GM21367 (cell line): ENCODE measurements around the gene HABP4.

Experiments
- ATAC-seq: cut with Tn5 transposase; IDR thresholded peaks from one replicate; pipeline ENCODE4 v1.9.1; 2021; ENCODE audit not compliant: unreplicated experiment

Gene HABP4, protein sequence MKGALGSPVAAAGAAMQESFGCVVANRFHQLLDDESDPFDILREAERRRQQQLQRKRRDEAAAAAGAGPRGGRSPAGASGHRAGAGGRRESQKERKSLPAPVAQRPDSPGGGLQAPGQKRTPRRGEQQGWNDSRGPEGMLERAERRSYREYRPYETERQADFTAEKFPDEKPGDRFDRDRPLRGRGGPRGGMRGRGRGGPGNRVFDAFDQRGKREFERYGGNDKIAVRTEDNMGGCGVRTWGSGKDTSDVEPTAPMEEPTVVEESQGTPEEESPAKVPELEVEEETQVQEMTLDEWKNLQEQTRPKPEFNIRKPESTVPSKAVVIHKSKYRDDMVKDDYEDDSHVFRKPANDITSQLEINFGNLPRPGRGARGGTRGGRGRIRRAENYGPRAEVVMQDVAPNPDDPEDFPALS

DNA sequence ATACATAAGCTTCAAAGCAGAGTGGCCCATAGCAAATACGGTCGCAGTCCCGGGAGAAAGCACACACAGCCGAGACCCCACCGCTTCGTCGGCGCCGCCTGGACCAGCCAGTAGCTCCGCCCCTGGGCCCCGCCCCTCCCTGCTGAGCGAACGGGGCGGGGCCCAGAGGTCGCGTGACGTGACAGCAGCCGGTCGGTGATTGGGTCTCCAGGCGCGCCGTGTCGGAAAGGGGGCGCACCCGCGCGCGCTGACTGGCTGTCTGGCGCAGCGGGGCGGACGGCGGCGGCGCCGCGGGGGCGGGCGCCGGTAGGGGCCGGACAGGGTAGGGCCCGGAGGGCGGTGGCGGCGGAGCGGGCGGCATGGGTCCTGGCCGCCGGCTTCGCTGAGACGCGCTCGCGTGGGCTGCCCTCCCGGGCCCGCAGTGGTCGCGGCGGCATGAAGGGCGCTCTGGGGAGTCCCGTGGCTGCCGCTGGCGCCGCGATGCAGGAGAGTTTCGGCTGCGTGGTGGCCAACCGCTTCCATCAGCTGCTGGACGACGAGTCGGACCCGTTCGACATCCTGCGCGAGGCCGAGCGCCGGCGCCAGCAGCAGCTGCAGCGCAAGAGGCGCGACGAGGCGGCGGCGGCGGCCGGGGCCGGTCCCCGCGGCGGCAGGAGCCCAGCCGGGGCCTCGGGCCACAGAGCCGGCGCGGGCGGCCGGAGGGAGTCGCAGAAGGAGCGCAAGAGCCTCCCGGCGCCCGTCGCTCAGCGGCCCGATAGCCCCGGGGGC is at the start of gene HABP4:
HABP4 (plus strand) TSS at position 325 of the 768 bp plus-strand sequence; CDS start at position 436, 111 bp downstream.
- ATAC-seq, result peak; percentile 91

DNA sequence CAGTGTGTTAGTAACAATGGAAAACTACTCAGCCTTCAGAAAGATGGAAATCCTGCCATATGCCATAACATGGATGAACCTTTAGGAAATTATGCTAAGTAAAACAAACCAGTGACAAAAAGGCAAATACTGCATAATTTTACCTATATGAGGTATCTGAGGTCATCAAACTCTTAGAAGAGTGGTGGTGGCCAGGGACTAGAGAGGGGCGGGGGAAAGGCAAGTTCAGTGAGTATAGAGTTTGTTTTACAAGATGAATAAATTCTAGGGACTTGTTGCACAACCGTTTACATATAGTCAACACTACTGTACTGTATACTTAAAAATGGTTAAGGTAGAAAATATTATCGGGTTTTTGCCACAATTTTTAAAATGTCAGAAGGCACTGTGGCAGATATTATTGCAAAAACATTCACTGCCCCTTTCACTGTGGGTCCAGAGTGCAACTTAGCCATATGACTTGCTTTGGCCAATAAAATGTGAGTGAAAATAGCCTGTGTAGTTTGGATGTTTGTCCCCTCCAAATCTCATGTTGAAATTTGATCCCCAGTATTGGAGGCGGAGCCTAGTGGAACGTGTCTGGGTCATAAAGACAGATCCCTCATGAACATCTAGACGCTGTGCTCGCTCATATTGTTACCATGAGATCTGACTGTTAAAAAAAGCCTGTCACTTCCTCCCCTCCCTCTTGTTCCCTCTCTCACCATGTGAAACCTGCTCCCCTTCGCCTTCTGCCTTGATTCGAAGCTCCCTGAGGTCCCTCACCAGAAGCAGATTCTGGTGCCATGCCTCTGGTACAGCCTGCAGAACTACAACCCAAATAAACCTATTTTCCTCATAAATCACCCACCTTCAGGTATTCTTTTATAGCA is 41.3 kb upstream of the HABP4 start:
- ATAC-seq, result no peak

DNA sequence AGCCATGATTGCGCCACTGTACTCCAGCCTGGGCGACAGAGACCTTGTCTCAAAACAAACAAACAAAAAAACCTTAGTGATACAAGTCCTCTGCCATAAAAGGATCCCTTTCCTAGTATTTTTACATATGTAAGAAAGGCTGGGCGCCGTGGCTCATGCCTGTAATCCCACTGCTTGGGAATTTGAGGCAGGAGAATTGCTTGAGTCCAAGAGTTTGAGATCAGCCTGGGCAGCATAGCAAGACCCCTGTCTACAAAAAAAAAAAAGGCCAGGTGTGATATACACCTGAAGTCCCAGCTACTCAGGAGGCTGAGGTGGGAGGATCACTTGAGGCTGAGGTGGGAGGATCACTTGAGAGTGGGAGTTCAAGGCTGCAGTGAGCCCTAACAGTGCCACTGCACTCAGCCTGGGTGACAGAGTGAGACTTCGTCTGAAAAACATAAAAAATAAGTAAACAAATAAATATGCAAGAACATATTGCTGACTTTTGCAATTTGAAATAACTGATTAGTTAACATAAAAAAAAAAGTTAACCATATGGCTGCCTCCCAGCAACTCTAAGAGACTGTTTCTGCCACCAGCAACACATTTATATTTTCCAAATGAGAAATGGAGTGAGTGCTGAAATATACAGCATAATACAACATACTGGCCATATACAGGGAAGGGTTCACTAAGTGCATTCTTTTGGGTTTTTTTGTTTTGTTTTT is 38.7 kb upstream of the HABP4 start:
- no peak for ATAC-seq

DNA sequence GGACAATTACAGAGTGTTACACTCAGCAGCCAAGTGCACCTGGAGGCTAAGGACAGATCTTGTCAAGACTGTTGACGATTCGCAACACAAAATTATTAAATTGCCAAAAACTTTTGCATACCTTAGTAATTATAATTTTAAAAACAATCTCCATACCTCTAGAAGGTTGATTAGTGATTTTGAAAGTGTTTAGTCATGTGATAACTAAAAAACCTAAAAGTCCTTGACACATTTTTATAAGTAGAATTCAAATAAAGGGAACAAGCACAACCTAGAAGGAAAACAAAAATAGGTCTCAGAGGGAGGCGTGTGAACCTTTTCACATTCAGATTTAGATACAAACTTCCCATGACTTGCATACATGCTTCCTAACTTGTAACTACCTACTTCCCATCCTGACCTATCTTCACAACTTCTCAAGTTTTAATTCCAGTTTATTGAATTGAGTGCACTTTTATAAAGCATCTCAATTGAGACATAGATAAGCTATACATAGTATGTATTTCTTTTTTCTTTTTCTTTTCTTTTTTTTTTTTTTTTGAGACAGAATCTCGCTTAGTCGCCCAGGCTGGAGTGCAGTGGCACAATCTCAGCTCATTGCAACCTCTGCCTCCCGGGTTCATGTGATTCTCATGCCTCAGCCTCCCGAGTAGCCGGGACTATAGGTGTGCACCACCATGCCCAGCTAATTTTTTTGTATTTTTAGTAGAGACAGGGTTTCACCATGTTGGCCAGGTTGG is 37.6 kb upstream of the HABP4 start:
- ATAC-seq, result no peak

DNA sequence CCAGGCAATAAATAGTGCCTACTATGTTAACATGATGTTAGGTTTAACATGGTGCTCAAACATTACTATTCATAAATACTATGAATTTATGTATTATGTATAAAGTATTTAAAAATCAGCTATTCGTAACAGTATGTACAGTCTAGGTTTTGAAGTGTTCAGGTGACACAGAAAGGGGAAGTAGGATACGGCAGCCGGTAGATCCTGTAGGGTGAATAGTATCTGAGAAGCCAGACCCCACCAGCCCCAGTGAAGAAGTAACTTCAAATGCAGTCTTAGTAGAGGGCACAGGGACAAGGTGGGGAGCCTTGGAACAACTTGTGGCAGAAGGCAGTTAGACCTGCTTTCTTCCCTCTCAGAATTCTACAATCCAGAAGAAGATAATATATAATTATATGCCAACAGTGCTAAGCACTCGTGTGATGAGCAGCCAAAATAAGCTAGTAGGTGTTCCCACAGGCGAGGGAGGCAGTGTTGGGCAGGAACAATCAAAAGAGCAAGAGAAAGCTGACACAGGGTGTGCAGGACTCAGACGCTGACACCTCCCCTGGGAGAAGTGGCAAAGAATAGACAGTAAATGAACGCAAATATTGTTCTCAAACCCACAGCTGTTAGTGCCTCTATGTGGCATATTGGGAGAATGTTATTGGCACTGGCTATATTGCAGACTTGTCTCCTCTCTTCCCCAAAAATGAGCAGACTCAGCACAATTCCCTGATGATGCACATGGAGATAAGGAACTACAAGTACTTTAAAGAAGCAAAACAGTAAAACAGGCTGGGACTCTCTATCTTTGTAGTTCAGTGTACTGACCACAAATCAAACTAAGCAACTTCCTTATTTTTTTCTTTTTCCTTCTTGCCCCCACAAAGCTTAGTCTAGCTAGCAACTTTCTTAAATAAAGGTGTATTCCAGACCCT is 36.4 kb upstream of the HABP4 start:
- ATAC-seq, result peak; percentile 20

DNA sequence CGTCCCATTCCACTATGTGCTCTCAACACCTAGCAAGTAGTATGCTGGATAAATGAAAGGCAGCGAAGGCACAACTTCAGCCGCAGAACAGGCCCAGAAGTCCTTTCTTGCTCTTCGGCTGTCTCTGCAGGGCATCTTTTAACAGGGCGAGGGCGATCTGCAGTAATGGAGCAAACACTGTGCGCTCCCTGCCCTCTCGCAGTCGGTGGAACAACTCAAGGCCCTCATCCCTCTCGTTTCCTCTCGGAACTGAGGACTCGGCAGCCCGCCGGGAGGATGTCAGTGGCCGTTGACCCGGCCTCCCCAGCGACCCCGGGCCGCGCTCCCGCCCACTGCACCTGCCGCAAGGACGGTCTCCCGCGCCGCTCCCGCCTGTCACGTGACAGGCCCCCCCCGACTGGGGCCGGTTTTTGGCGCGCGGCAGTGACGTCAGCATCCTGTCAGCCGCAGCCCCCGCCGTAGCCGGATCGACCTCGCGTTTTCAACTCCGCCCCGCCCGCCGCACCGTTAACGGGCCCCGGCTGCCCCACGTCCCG is 32.9 kb upstream of the HABP4 start:
- ATAC-seq, result peak; percentile 13

DNA sequence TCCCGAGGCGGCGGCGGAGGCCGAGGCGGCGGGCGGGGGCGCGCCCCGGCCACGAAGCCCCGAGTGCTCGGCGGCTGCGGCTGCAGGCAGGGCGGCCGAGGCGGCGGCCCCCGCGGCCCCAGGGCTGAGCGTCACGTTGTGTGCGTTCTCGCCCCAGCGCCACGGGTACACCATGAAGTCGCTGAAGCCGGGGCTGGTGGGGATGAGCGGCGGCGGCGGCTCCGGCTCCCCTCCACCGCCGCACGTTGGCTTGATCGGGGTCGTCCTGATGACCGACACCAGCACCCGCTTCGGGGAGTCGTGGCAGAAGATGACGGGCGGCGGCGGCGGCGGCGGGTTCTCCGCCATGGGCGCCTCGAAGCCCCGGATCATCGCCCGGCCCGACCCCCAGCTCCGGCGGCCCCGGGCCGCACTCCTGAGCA is 32.3 kb upstream of the HABP4 start:
- ATAC-seq, result no peak

DNA sequence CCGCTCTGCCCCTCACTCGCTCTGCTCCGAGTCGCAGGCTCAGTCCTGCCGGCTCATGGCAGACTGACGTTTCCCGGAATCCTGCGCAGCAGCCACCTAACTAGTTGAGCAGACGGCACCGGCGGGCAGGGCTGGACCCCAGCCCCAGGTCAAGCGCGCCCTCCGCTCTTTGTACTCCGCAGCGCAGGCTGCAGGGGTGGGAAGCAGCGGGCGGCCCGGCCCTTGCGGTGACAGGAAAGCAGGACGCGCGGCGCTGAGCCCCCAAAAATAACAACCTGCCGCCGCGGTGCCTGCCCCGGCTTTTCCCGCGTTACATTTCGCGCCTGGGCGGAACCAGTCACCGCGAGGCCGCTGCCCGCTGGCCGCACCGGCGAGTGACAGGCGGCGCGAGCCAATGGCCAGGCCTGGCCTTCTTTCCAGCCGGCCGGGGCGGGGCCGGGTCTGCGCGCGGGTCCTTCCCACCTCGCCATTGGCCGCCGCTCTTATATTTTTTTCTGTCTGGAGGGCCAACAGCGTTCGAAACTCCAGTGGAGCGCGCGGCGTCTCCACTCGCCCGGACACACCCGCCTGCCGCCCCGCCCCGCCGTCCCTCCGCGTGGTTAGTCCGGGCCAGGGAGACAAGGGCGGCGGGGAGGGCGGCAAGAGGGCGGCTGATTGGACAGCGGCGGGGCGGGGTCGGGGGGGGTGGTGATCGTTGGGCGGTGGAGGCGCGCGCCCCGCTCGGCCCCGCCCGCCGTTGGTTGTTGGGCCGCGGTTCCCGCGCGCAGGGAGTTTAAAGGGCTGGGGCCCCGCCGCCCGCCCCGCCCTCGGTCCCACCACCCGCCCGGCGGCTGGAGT is 31.7 kb upstream of the HABP4 start, which contains the start of gene ZNF367:
ZNF367 (minus strand) TSS at position 288 of the 837 bp plus-strand sequence. CDS start 338 bp downstream, outside the sequence.
- peak; percentile 49 for ATAC-seq

DNA sequence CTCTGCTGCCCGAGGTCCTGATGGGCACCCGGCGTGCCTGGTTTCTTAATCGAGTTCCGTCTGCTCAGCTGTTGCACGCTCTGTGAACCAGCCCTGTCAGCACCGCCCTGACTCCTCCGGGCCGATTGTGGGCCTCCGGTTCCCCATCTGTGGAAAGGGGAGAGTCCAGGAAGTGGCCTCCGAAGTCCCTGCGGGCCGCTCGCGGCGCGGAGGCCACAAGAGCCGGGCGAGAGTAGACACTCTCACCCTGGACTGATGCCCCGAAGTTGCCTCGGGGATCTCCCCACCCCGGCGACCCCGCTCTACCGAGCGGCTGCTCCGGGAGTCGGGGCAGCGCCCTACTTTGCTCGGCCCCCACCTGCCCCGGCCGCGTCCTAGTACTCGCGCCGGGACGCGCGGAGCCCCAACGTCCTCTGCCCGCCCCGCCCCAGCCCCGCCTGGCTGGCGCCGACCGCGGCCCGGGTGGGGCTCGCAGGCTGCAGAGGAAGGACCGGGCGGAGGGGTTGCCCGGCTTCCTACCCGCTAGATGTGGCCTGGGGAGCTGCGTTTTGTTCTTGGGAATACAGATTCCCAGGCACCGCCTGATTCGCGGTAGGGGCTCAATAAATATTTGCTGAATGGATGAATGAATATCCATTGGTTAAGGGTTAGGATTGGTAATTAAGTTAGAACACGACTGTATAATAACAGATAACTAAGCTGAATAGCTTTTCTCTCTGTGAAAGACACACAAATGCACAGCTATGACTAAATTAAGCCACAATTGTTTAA is 30.9 kb upstream of the HABP4 start:
- ATAC-seq, result peak; percentile 28

DNA sequence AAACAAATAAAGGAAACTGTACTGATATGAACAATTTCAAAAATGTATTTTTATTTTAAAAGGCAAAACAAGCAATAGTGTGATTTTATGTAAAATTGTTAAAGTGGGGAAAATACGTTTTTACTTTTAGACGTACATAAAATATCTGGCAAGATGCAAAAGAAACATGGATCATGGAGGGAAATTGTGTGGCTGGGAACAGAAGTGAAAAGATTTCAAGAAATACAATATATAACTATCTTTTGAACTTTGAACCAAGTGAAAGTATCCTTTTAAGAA is 30.3 kb upstream of the HABP4 start:
- no peak for ATAC-seq

DNA sequence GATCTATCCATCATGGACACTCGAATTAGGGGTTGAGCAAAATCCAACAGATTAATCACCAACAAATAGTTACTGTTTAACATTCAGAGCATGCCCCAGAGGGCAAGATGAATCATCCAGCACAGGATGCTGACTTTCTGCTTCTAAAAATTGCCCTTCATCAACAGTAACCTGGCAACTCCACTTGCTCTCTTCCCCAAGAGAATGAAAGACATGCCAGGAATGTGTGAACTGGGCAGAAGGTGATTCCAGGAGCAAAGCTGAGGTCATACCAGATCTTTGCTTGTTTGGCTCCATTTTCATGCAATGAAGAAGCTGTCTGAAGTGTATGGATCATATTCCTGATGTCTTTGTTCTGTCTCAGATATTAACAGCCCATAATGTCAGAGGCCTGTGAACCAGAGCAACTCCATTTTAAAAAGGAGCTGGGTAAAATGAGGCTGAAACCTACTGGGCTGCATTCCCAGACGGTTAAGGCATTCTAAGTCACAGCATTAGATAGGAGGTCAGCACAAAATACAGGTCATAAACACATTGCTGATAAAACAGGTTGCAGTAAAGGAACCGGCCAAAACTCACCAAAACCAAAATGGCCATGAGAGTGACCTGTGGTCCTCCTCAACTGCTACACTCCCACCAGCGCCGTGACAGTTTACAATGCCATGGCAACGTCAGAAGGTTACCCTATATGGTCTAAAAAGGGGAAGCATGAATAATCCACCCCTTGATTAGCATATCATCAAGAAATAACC is 29.3 kb upstream of the HABP4 start:
- ATAC-seq, result no peak

DNA sequence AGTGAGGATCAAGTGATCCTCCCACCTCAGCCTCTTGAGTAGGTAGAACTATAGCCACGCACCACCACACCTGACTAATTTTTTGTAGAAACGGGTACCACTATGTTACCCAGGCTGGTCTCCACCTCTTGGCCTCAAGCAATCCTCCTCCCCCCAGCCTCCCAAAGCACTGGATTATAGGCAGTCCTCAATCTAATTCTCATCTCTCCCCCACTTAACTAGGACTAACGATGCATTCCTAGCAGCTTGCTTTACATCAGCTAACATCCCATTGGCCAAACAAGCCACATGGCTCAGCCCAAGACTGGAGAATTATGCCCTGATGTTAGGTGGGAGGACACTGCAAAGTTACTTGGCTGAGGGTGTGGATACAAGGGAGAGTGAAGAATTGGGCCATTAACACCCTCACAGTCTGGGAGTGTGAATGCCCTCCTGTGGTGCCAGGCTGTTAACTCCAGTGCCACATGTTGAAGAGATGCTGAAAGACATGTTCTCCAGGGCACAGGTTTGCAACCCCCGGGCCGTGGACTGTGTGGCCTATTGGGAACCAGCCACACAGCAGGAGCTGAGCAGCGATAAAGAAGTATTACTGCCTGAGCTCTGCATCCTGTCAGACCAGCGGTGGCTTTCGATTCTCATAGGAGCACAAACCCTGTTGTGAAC is 26.5 kb upstream of the HABP4 start:
- no peak for ATAC-seq

DNA sequence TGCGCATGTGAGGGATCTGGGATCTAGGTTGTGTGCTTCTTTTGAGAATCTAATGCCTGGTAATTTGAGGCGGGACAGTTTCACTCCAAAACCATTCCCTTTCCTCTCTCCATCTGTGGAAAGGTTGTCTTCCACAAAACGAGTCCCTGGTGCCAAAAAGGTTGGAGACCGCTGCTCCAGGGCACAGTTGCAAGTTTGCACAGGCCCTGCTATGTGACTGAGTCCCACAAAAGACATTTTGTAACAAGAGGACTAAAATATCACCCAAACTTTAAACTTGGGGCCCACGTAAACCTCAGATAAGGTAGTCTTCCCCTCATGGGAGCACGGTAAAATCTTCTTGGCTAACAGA is 26.0 kb upstream of the HABP4 start:
- ATAC-seq, result no peak

DNA sequence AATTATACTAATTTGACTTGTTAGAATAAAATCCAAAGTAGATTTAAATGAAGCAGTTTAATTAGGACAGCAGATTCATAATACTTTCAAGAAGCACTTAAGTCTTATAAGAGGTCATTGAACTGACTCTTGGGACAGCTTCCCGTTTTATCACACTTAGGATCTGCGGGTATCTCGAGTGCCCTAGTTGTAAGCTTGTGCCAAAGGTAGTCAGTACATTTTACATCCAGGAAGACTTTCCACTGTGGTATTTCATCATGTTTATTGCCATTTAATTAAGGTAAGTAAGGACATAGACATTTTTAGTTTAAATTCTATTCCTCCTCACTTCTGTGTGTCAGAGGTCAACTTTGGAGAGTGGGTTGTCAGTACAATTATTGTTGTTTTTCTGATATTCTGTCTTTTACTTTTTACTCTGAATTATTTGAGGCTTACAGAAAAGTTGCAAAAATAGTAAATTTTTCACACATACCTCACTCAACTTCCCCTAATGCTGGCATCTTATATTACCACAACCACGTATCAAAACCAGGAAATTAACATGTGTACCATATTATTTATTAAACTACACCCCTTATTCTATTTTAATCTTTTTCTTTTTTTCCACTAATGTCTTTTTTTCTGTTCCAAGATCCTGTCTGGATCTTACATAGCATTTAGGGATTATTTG is 24.3 kb upstream of the HABP4 start:
- ATAC-seq, result no peak

DNA sequence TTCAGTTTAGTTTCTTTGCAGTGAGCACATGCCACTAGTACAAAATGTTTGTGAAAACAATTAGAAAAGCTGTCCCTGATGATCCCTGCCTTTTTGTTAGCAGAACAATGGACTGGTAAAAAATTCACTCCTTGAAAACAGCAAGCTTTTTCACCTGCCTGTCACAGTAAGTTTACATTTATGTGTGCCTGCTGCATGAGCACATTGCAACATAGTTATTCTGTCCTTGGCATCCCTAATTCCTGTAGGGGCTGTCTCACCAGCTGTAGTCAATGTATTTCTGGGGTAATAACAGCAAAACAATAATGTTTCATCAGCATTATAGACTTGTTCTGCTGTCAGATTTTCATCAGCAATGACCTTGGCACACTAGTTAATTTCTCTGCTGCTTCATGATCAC is 20.2 kb upstream of the HABP4 start:
- ATAC-seq, result no peak
